ENCODE results near the gene PPFIA3.
"Not testable (repeated sequence)": the region's sequence is repeated elsewhere in the genome, so short reads cannot be mapped to it uniquely, and the experiment has no call there.

The PPFIA3 gene

DNA sequence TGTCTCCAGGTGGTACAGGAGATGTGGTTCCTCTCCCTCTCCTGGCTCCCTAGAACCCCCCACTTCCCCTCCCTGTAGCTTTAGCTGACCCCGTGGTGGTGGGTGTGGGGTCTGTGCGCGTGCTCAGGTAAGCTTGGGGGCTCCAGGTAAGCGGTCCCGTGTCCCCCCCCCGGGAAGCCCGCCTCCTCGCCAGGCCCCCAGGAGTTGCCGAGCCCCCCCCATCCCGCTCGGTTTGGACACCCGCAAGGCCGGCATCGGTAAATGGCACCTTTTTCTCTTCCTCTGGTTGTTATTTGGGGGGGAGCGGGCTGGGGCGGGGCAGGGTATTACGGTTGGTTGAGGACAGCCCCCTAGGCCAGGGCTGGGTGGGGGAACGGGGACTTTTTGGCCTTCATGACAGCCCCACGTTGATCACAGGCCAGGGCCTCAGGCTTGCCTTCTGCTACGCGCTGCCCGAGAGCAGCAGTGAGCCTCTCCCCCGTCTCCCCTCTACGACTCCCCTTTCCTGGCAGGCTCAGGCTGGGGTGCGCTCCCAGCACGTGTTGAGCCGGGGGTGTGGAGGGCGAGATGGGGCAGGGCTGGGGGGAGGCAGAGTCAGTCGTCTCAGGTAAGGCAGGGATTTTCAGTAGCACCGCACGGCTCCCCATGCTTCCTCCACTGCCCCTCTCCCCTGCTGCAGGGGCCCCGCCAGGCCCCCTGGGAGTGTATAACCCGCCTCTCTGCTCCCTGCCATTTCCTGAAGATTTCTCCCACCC is 15.8 kb upstream of the PPFIA3 start:
- DNase-seq (ENCODE audit: low read depth) = no peak

DNA sequence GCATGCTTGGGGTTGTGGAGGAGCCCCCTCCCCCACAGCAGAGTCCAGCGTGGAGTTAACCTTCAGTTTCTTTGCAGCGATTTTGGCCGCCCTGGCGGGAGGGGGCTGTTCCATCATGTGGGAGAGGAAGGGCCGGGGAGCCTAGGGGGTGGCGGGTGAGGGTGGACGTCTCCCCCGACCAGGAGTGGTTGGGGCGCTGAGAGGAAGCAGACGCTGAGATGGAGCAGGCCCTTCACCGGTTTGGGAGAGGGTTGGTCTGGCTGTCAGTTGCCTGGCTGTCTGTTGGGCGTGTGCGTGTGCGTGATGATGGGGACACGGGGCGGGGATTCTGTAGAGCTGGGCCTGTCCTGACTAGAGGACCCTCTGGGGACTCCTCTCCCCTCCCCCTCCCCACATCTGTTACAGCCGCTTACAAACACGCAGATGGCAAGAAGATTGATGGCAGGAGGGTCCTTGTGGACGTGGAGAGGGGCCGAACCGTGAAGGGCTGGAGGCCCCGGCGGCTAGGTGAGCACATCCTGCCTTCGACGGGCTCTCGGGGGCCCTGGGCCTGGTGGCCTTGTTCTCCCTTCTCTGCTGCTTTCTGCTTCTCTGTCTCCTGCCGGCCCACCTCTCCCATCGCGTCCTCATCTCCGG is 15.0 kb upstream of the PPFIA3 start:
- no peak for DNase-seq (ENCODE audit: low read depth)

DNA sequence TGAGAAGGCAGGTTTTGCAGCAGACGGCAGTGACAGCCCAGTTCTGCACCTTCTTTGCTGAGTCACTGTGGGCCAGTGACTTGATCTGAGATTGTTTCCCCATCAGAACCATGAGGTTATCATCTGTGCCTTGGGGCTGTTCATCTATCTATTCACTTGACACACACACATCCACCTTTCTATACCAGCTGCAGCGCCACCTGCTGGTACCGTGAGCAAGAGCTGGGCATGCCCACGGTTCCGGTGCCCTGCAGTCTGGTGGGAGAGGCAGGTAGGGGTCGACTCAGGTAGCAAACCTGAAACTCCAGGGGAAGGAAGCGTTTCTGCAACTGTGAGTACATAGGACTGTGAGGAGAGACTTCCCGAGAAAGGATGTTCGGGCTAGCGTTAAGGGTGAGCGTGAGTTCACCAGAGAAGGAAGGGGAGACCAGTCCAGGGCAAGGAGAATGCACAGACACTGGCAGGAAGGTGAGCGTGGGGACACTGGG is 12.7 kb upstream of the PPFIA3 start:
- DNase-seq (ENCODE audit: low read depth) = peak; percentile 45

DNA sequence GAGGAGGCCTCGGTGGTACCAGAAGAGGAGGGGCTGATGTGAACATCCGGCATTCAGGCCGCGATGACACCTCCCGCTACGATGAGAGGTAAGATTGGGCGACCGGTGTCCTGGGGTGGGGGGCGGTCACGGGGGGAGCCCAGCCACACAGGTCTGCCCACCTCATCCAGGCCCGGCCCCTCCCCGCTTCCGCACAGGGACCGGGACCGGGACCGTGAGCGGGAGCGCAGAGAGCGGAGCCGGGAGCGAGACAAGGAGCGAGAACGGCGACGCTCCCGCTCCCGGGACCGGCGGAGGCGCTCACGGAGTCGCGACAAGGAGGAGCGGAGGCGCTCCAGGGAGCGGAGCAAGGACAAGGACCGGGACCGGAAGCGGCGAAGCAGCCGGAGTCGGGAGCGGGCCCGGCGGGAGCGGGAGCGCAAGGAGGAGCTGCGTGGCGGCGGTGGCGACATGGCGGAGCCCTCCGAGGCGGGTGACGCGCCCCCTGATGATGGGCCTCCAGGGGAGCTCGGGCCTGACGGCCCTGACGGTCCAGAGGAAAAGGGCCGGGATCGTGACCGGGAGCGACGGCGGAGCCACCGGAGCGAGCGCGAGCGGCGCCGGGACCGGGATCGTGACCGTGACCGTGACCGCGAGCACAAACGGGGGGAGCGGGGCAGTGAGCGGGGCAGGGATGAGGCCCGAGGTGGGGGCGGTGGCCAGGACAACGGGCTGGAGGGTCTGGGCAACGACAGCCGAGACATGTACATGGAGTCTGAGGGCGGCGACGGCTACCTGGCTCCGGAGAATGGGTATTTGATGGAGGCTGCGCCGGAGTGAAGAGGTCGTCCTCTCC is 11.5 kb upstream of the PPFIA3 start:
- DNase-seq (ENCODE audit: low read depth) = no peak

DNA sequence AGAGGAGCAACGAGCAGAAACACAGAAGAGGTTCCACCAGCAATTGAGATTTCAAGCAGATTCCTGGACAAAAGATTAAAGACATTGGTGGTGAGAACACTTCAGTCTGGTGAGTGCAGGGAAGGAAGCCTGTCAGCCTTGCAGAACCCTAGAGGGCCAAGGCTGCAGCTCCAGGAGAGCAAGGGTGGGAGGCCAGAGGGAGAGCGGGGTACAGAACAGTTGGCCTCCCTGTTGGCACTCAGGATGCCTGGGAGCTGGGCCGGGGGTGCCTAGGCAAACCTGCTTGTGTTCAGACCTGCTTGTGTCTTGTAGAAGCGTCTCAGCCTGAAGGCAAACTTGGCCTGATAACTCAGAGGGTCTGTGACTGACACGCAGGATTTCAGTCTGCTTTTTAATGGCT is 10.3 kb upstream of the PPFIA3 start:
- DNase-seq (ENCODE audit: low read depth) = no peak

DNA sequence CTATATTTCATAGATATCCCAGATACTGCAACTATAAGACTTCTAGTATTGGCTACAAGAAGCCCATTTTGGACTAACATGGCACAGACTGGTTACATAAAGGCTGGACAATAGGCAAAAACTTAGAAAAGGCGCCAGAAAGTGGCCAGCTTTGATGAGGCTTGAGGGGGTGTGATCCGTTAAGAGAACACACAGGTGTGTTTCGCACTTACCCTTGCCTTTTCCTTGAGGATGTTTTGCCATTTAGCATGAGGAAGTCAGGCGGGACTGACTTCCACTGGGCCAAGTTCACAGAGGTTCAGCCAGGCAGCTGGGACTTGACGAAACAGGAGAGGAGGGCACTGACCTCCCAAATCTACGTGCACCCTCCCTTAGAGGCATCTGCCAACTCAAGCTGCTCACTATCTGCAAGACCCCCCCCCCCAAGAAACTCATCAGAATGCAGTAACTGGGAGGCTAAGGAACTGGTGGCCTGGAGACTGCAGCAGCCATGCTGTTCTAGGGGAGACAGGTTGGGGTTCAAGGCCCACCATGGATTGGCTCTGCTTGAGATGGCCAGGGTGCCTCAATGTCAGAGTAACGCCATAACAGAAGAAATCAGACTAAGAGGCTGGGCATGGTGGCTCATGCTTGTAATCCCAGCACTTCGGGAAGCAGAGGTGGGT is 9.6 kb upstream of the PPFIA3 start:
- DNase-seq (ENCODE audit: low read depth) = no peak

DNA sequence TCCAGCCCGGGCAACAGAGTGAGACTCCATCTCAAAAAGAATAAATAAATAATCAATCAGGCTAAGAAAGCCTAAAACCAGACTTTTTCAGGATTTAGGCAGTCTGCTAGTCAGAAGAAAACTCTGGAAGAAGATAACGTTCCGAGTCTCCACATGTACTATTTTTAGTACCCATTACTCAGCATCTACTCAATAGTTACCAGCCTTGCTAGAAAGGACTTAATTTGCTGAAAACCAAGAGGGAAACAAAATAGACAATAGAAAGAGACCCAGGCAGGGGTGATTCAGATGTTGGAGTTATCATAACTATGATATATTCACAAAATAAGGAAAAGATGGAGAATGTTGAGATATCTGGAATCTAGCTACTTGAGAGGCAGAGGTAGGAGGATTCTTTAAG is 8.8 kb upstream of the PPFIA3 start:
- DNase-seq (ENCODE audit: low read depth) = no peak

DNA sequence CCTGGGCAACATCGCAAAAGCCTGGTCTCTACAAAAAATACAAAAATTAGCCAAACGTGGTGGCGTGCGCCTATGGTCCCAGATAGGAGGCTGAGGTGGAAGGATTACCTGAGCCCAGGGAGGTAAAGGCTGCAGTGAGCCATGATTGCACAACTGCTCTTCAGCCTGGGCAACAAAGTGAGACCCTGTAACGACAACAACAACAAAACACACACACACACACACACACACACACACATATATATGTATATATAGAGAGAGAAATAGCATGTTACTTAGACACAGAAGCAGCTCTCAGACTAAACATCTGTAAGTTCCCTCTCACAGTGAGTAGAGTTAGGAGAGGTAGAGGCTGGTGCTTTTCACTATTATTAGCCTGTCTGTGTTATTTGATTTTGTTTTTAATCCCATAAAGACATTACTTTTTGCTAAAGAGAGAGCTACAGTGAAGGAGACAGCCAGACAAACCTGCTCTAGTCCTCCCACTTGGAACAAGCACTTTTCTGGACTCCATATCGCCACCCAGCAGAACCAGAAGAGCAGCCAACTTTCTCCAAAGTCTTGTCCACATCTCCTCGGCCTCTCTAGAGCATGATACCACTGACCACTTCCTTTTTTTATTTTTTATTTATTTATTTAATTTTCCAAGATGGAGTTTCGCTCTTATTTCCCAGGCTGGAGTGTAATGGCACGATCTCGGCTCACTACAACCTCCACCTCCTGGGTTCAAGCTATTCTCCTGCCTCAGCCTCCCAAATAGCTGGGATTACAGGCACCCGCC is 7.9 kb upstream of the PPFIA3 start:
- no peak for DNase-seq (ENCODE audit: low read depth)

DNA sequence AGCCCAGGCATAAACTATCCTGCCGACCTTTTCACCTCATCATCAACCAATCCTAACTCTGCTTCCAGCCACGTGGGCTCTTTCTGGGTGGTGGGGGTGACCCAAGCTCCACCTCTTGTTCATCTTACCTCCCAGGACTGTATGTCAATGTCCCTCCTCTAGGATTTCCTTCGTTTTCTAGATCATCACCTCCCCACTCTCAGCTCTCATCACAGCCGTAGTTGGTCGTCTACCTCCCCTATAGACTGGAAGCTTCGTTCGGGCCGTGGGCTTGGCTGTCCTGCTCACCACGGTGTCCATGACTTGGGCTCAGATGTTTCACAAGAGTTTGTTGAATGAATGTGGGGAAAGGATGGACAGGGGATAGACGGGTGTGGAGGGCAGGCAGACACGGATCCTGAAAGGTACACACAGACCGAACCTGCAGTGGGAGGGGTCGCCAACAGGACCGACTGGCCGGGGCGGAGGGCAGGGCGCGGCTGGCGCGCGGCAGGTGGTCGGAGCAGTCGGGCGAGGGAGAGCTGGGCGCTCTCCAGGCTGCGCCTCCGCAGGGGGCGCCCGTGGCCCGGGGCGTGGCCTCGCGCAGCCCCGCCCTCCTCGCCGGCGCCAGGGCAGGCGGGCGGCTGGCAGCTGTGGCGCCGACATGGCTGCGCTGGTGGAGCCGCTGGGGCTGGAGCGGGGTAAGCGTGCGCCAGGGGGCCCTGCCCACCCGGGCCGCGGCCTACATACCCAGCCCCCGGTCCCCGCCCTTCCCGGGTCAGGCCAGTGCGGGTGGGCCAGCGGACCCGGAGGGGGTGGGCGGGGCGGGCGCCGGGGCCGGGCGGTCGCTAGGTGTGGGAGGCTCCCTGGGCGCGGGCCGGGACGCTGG is 5.3 kb upstream of the PPFIA3 start, which contains the start of gene LIN7B:
LIN7B (plus strand) TSS at position 609 of the 868 bp plus-strand sequence; CDS start at position 644, 35 bp downstream.
- DNase-seq (ENCODE audit: low read depth) = peak; percentile 64

DNA sequence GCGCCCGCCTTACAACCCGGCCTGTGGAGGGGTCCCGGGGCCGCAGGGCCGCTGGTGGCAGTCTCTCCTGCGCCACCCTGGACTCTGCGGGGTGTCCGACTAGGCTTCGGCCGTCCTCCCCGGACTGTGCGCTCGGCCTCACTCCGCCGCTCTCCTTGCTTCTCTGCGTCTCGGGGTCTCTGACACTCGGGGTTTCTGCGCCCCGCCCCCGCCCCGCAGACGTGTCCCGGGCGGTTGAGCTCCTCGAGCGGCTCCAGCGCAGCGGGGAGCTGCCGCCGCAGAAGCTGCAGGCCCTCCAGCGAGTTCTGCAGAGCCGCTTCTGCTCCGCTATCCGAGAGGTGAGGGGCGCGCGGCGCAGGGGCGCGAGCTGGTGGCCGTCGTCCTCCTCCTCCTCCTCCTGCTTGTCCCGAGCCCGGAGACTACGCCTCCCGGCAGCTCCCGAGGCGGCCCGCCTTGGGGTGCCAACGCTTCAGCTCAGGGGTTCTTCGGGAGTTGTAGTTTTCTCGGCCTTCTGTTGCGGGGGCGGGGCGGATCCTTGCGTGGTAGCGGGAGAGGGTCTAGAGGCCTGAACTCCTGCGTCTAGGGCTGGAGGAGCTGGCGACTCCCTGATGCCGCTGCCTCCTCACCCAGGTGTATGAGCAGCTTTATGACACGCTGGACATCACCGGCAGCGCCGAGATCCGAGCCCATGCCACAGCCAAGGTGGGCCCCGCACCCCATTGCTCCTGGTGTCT is 4.5 kb upstream of the PPFIA3 start:
- DNase-seq (ENCODE audit: low read depth) = peak; percentile 40

DNA sequence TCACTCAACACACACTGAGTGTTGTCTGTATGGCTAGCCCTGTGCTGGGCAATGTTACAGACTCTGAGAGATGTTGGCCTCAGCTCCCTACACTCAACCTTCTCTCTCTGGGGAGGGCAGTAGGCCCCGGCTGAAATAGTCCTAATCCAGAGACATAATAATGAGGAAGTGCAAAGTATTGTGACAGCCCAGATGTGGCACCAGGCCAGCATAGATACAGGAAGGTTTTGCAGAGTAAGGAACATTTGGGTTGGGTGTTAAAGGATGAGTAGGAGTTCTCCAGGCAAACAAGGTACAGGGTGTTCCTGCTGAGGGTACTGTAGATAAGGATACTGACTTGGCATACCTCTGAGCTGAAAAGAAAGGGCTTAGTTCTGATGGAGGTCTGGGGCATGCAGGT is 2.8 kb upstream of the PPFIA3 start:
- DNase-seq (ENCODE audit: low read depth) = no peak

DNA sequence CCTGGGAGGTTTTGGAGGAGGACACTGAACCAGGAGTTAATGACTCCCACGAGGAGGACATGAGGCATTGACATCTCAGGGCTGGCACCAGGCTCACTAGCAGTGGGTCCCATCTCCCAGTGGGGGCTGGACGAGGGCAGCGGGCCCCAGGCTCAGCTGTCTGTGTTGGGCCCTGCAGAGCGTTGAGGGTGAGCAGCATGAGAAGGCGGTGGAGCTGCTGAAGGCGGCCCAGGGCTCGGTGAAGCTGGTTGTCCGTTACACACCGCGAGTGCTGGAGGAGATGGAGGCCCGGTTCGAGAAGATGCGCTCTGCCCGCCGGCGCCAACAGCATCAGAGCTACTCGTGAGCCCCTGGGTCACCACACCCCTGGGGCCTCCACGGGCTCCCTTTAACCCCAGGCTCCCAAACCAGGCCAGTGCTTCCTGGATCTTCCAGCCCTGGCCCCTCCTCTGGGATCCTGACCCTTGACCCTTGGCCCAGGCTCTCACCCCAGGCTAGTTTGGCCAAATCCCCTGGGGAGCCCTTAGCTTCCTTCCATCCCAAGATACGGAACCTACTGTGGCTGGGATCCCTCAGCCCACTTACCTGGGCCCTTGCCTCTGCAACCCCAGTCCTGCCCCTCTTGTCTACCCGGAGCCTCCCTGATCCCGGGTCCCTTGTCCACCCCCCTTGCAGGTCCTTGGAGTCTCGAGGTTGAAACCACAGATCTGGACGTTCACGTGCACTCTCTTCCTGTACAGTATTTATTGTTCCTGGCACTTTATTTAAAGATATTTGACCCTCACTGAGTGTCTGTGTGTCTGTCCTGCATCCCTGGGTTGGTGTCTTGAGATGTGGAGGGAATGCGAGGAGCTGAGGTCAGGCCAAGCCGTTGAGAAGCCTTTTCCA is 1.4 kb upstream of the PPFIA3 start:
- DNase-seq (ENCODE audit: low read depth) = no peak

DNA sequence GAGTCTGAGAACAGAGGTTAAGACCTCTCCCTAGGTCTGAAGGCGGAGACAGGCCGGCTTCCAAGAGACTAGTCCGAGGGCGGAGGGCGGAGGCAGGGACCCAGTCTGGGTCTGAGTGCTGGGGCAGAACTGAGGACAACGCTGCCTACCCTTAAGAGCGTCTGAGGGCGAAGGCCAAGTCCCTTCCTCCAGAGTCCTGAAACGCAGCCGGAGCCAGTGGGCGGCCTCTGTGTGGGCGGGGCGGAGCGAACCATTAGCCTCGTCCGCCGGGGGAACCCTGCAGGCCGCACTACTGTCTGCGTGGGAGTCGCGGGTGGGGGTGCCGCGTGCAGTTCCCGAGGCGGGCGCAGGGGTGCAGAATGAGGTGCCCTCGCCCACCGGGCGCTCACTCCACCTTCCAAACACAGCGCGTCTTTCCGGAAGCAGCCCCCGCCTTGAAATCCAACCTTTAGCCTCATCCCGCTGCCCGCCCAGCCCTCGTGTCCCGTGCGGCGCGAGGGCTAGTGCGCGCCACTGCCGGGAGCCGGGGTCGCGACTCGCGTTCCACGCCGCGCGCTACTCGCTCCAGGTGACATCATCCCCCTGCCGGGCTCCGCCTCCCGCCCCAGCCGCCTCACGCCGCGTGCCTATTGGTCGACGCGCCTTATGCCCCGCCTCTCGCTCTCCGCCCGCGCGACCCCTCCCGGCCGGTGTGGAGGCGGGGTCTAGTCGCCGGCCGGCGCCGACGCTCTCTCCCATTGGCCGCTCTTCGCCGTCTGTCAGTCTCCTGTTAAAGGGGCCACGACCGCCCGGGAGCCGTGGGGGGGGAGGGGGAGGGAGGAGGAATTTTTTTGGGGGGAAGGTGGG is 556 bp upstream of the PPFIA3 start, which contains the start of gene C19orf73:
C19orf73 (minus strand) TSS at position 579 of the 846 bp plus-strand sequence; CDS start at position 458, 121 bp downstream.
- peak; percentile 92 for DNase-seq (ENCODE audit: low read depth)

DNA sequence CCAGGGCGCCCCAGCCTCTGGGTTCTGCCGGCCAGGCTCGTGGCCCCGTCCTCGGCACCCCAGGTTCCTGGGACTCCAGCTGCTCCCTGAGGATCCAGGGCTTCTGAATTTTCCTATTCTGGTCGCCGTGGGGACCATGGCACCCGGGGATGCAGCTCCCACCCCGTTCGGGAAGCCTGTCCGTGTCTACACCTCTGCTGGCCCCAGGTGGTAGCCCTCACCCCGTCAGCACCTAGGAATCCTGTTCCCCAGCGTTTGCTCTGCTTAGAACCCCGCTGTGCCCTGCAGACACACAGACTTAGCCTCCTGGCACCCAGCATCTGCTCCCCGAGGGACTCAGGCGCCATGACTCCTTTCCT is 960 bp downstream of the PPFIA3 start:
- no peak for DNase-seq (ENCODE audit: low read depth)

DNA sequence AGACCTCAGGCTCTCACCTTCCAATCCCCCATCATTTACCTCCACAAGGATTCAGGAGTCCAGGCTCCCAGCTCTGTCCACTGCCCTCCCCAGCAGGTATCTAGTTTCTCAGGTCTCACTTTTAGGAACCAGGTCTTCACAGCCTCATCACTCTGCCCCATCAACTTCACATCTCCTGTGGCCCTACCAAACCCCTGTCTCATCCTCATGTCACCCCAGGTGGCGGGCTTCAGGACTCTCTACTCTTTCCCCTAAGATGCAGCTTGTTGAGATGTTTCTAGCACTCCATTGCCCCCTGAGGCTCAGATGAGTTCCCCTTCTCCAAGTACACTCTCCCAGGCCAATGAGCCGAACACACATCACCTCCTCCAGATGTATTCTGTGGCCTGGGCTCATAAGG is 1.5 kb downstream of the PPFIA3 start:
- DNase-seq (ENCODE audit: low read depth) = no peak

DNA sequence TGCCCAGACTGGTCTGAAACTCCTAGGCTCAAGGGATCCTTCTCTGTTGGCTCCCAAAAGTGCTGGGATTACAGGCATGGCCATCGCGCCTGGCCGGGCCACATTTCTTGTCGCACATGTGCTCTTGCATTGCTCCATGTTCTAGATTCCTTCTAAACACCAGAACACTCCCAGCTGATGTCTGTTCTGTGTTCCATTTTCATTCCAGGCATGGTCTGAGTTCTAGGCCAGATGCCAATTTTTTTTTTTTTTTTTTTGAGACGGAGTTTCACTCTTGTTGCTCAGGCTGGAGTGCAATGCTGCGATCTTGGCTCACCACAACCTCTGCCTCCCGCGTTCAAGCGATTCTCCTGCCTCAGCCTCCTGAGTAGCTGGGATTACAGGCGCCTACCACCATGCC is 2.5 kb downstream of the PPFIA3 start:
- DNase-seq (ENCODE audit: low read depth) = not testable (repeated sequence)

DNA sequence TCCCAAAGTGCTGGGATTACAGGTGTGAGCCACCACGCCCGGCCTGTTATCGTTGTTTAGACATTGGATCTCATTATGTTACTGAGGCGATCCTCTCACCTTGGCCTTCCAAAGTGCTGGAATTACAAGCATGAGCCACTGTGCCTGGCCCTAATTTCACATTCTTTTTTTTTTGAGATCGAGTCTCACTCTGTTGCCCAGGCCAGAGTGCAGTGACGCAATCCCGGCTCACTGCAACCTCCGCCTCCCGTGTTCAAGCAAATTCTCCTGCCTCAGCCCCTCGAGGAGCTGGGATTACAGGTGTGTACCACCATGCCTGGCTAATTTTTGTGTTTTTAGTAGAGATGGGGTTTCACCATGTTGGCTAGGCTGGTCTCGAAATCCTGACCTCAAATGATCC is 3.9 kb downstream of the PPFIA3 start:
- DNase-seq (ENCODE audit: low read depth) = not testable (repeated sequence)

Data from activated T-cell treated with anti-CD3 and anti-CD28 coated beads for 24 hours (primary cell).